ENCODE data around the gene TSKU.

The TSKU gene

DNA sequence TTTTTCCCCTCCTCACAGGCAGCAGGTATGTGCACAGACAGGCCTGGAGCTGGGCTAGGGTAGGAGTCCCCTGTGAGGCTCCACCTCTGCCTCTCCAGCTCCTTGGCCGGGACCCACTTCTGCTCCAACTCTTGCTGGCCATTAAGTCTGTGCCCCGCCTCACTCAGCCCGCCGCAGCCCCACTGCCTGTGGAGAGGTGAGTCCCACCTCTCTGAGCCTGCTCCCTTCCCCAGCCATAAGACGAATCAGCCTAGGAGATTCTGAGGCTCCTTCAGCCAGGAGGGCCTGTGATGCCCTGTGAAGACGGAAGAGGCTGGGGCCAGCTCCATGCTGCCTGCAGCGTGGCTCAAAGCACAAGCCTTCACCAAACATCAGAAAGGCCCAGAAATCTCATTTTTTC lies 23.0 kb downstream of the TSKU start:
- no peaks in the 10 kb centered on the region for H3K36me3 ChIP-seq (ENCODE audit: insufficient read depth, insufficient read length, low read length)
- no peak overlapping the region for H3K4me3 ChIP-seq (ENCODE audit: insufficient read length, low read depth)
- no peaks in the 10 kb centered on the region for H3K27me3 ChIP-seq (ENCODE audit: insufficient read depth, insufficient read length)
- no peak for TF ChIP-seq YY1 (IDR thresholded peaks at IDR 0.05; ENCODE audit: insufficient read depth, insufficient read length)
- no peak for TF ChIP-seq SUZ12 (IDR thresholded peaks at IDR 0.05; ENCODE audit: extremely low read depth, insufficient read depth, insufficient read length)
- no peak for TF ChIP-seq ZNF274 (IDR thresholded peaks at IDR 0.05; ENCODE audit: low read depth, low read length)
- no peak overlapping the region for H3K9ac ChIP-seq (ENCODE audit: insufficient read length, low read depth)
- no peaks in the 10 kb centered on the region for H3K9me3 ChIP-seq (ENCODE audit: insufficient read depth, low read length)
- H3K4me1 ChIP-seq (ENCODE audit: insufficient read depth, insufficient read length) = no peaks in the 10 kb centered on the region
- DNase-seq (ENCODE audit: low read depth, low spot score) = no peak

DNA sequence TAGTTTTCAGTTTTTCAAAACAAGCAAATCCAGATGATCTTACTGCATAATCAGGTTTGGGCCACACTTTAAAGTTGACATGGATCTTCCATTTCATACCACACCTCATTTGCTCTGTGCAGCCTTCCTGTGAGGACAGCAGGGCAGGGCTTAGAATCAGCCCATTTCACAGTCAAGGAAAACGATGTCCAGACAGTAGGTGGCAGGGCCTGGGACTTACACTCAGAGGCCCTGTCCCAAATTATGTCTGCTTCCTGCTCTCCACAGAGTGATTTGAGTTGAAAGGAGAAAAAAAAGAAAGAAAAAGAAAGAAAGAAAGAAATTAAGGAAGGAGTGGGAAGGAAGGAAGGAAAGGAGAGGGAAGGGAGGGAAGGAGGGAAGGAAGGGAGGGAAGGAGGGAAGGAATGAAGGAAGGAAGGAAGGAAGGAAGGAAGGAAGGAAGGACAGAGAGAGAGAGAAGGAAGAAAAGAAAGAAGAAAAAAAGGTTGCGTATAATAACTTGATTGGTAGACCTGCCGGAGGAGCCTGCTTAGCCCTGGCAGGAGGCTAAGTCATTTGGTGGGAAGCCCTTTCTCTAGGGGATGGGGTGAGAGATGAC lies 23.6 kb downstream of the TSKU start:
- Histone ChIP-seq H3K4me3 (ENCODE audit: insufficient read length, low read depth) (no peak overlapping the region), H3K9me3 (ENCODE audit: insufficient read depth, low read length) (no peaks in the 10 kb centered on the region), H3K36me3 (ENCODE audit: insufficient read depth, insufficient read length, low read length) (no peaks in the 10 kb centered on the region), H3K27me3 (ENCODE audit: insufficient read depth, insufficient read length) (no peaks in the 10 kb centered on the region), H3K4me1 (ENCODE audit: insufficient read depth, insufficient read length) (no peaks in the 10 kb centered on the region), H3K9ac (ENCODE audit: insufficient read length, low read depth) (no peak overlapping the region)
- DNase-seq (ENCODE audit: low read depth, low spot score) = no peak
- TF ChIP-seq SUZ12 (IDR thresholded peaks at IDR 0.05; ENCODE audit: extremely low read depth, insufficient read depth, insufficient read length) (no peak), YY1 (IDR thresholded peaks at IDR 0.05; ENCODE audit: insufficient read depth, insufficient read length) (no peak), ZNF274 (IDR thresholded peaks at IDR 0.05; ENCODE audit: low read depth, low read length) (no peak)

DNA sequence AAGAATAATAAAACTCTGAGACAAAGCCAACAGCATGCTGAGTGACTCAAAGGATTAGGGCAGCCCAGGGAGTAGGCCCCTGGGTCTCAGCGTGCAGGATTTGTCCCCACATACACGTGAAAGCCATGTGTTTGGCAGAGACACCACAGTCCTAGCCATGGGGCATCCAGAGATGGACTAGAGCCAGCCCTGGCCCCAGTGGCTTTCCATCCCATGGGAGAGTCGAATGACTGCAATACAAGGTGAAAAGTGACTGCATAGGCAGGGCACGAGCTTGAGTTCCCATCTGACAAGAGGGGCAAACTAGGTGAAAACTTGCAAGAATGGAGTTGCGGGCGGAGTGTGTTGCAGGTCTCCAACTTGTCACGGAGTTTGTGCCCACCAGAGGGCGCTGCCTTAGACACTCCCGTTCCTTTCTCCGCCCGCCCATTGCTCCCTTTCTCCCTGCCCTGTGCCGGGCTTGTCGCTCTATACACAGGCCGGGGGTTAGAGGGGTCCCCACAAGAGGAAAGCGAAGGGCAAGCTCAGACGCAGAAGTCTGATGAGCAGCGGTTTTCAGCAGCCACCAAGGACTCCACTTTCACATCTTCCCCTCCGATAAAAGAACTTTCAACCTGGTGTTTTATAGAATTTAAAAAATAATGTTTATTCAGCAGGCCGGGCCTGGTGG lies 24.2 kb downstream of the TSKU start:
- H3K9ac ChIP-seq (ENCODE audit: insufficient read length, low read depth) = no peak overlapping the region
- DNase-seq (ENCODE audit: low read depth, low spot score) = peak; percentile 77
- no peaks in the 10 kb centered on the region for H3K4me1 ChIP-seq (ENCODE audit: insufficient read depth, insufficient read length)
- H3K27me3 ChIP-seq (ENCODE audit: insufficient read depth, insufficient read length) = no peaks in the 10 kb centered on the region
- no peaks in the 10 kb centered on the region for H3K36me3 ChIP-seq (ENCODE audit: insufficient read depth, insufficient read length, low read length)
- no peaks in the 10 kb centered on the region for H3K9me3 ChIP-seq (ENCODE audit: insufficient read depth, low read length)
- no peak for TF ChIP-seq SUZ12 (IDR thresholded peaks at IDR 0.05; ENCODE audit: extremely low read depth, insufficient read depth, insufficient read length)
- TF ChIP-seq ZNF274 (IDR thresholded peaks at IDR 0.05; ENCODE audit: low read depth, low read length) = no peak
- TF ChIP-seq YY1 (IDR thresholded peaks at IDR 0.05; ENCODE audit: insufficient read depth, insufficient read length) = no peak
- H3K4me3 ChIP-seq (ENCODE audit: insufficient read length, low read depth) = no peak overlapping the region

DNA sequence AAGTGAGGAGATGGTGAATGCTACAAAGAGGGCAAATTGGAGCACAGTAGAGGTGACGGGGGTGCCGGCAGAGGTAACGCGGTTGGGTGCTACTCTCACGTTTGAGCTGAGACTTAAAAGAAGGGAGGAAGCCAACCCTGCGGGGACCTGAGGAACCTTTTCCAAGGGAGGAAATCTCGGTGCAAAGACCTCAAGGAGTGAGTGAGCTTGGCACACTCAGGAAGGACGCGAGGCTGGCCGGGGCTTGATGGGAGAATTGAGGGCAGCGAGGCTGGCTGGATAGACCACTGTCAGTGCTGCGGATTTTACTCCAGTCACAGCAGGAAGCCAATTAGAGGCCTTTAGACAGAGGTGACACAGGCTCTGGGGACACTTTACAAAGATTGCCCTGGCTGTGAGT lies 25.0 kb downstream of the TSKU start:
- Histone ChIP-seq H3K9ac (ENCODE audit: insufficient read length, low read depth) (no peak overlapping the region), H3K9me3 (ENCODE audit: insufficient read depth, low read length) (no peaks in the 10 kb centered on the region), H3K36me3 (ENCODE audit: insufficient read depth, insufficient read length, low read length) (no peaks in the 10 kb centered on the region), H3K27me3 (ENCODE audit: insufficient read depth, insufficient read length) (no peaks in the 10 kb centered on the region), H3K4me3 (ENCODE audit: insufficient read length, low read depth) (no peak overlapping the region), H3K4me1 (ENCODE audit: insufficient read depth, insufficient read length) (no peaks in the 10 kb centered on the region)
- TF ChIP-seq ZNF274 (IDR thresholded peaks at IDR 0.05; ENCODE audit: low read depth, low read length) (no peak), YY1 (IDR thresholded peaks at IDR 0.05; ENCODE audit: insufficient read depth, insufficient read length) (no peak), SUZ12 (IDR thresholded peaks at IDR 0.05; ENCODE audit: extremely low read depth, insufficient read depth, insufficient read length) (no peak)
- no peak for DNase-seq (ENCODE audit: low read depth, low spot score)

DNA sequence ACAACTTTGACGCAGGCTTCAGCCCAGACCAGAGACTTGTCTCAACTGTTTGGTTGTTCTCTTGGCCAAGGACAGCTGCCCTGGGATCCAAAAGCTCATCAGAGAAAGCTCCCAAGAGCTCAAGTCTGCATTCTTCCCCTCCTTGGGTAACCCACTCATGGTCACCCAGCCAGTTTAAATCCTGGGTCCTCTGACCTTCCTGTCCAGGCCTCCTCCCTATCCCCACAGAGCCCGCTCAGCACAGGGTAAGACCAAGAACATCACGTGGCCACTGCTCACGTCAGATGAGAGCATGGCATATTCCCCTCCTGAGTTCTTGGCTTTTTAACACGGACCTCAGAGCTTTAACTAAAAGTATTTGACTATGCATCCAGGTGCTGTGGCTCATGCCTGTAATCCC lies 25.8 kb downstream of the TSKU start:
- Histone ChIP-seq H3K9me3 (ENCODE audit: insufficient read depth, low read length) (peaks cover 4% of the 10 kb centered on the region; the same call in 1 of the 2 replicates), H3K9ac (ENCODE audit: insufficient read length, low read depth) (no peak overlapping the region), H3K36me3 (ENCODE audit: insufficient read depth, insufficient read length, low read length) (no peaks in the 10 kb centered on the region), H3K4me1 (ENCODE audit: insufficient read depth, insufficient read length) (no peaks in the 10 kb centered on the region), H3K4me3 (ENCODE audit: insufficient read length, low read depth) (no peak overlapping the region), H3K27me3 (ENCODE audit: insufficient read depth, insufficient read length) (no peaks in the 10 kb centered on the region)
- no peak for TF ChIP-seq YY1 (IDR thresholded peaks at IDR 0.05; ENCODE audit: insufficient read depth, insufficient read length)
- TF ChIP-seq ZNF274 (IDR thresholded peaks at IDR 0.05; ENCODE audit: low read depth, low read length) = no peak
- no peak for TF ChIP-seq SUZ12 (IDR thresholded peaks at IDR 0.05; ENCODE audit: extremely low read depth, insufficient read depth, insufficient read length)
- no peak for DNase-seq (ENCODE audit: low read depth, low spot score)

DNA sequence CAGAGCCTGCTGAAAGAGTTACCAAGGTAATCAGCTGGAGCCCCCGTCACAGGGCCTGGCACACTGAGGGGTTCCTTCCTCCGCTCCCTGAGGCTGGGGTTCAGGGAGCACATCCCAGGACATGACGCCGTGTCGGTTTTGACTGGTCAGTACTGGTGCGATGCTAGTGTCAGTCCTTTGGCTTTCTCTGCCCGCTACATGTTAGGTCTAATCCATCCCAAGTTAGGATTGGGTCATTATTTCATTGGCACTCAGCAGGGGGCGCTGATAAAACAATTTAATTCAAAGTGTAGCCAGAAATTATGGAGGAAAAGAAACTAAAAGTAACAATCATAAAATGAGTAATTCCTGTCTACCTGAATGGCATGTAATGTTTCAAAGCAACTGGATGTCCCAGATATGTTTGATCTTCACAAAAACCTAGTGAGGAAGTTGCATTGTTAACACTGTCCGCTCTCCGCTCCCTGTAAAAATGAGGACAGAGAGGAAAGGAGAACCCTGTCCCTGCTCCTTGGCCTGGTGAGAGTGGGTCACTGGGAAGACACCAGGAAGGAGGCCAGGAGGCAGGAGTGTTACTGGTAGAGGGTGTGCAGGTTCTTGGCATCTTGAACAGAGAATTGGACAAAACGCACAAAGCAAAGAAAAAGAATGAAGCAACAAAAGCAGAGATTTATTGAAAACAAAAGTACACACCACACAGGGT lies 27.1 kb downstream of the TSKU start:
- DNase-seq (ENCODE audit: low read depth, low spot score) = no peak
- H3K9me3 ChIP-seq (ENCODE audit: insufficient read depth, low read length) = peaks cover 18% of the 10 kb centered on the region
- H3K4me3 ChIP-seq (ENCODE audit: insufficient read length, low read depth) = no peak overlapping the region
- TF ChIP-seq YY1 (IDR thresholded peaks at IDR 0.05; ENCODE audit: insufficient read depth, insufficient read length) (no peak), ZNF274 (IDR thresholded peaks at IDR 0.05; ENCODE audit: low read depth, low read length) (no peak), SUZ12 (IDR thresholded peaks at IDR 0.05; ENCODE audit: extremely low read depth, insufficient read depth, insufficient read length) (no peak)
- H3K9ac ChIP-seq (ENCODE audit: insufficient read length, low read depth) = no peak overlapping the region
- no peaks in the 10 kb centered on the region for H3K36me3 ChIP-seq (ENCODE audit: insufficient read depth, insufficient read length, low read length)
- H3K27me3 ChIP-seq (ENCODE audit: insufficient read depth, insufficient read length) = no peaks in the 10 kb centered on the region
- H3K4me1 ChIP-seq (ENCODE audit: insufficient read depth, insufficient read length) = no peaks in the 10 kb centered on the region

DNA sequence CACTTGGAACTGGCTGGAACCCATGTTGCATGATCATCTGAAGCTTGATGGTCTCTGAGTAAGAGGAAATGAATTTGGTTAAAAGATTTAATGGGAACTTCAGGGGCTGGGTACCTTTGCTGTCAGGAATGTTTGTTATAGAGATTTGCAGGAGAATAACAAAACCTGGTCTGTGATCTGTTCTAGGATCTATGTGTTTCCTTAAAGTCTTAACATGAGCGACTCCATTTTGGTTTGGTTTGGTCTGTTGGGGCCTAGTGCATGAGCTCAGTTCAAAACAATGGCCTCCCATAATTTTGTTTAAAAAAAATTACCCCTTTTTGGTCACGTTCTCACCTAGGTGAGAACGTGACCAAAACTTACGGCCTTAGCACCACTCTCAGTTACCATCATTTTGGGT lies 28.1 kb downstream of the TSKU start:
- TF ChIP-seq YY1 (IDR thresholded peaks at IDR 0.05; ENCODE audit: insufficient read depth, insufficient read length) (no peak), SUZ12 (IDR thresholded peaks at IDR 0.05; ENCODE audit: extremely low read depth, insufficient read depth, insufficient read length) (no peak), ZNF274 (IDR thresholded peaks at IDR 0.05; ENCODE audit: low read depth, low read length) (no peak)

More for the DNA sequence above, 28.1 kb downstream of the TSKU start:
- H3K4me1 ChIP-seq (ENCODE audit: insufficient read depth, insufficient read length) = no peaks in the 10 kb centered on the region
- no peaks in the 10 kb centered on the region for H3K27me3 ChIP-seq (ENCODE audit: insufficient read depth, insufficient read length)
- H3K36me3 ChIP-seq (ENCODE audit: insufficient read depth, insufficient read length, low read length) = no peaks in the 10 kb centered on the region
- no peak for DNase-seq (ENCODE audit: low read depth, low spot score)
- peaks cover 24% of the 10 kb centered on the region for H3K9me3 ChIP-seq (ENCODE audit: insufficient read depth, low read length)
- H3K9ac ChIP-seq (ENCODE audit: insufficient read length, low read depth) = no peak overlapping the region
- no peak overlapping the region for H3K4me3 ChIP-seq (ENCODE audit: insufficient read length, low read depth)

Measured in NT2/D1 (cell line).